Lung microvascular endothelial cell (primary cell): ENCODE measurements around the gene ZBP1. TPM values are rescaled to one million over a fixed set of nuclear protein-coding genes. Genes with fewer than 3 reads are reported as not detected.

Experiments
- DNase-seq, 2 donors: peaks; one replicate each; pipeline versions ENCODE4 v3.0.0 to v3.0.0-alpha.2; 2010; ENCODE audit warnings: low read depth in 2 of 2
- total RNA-seq: library from RNA; depleted of rRNA; stranded (reverse); fragments of >200 nt; gene quantifications from 2 replicates; pipeline ENCODE4 v1.2.1, GENCODE V29; 2014

The ZBP1 gene
- total RNA-seq, 1 donor from 2014 or later, result not detected

DNA sequence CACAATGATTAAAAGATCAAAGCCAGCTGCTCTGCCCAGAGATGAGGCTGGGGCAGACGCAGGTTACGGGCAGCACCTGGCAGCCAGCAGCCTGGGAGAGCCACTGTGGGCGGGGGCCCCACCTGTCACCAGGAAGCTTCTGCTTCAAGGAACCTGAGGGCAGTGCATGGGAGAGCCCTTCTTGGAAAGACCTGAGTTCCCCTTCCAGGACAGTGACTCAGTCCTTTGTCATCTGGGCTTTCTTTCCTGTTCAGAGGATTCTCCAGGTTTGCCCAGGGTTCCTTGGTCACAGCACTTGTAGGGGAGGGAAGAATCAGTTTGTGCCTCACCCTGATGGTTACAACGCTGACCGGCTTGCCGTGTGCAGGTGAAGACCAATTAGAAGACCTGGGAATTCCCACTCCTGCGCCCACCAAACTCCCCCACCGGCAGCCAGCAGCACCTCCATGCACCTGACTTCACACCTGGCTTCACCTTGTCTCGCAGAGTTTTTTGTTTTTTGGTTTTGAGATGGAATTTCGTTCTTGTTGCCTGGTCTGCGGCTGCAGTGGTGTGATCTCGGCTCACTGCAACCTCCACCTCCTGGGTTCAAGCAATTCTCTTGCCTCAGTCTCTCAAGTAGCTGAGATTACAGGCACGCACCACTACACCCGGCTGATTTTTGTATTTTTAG, 2.0 kb downstream of the ZBP1 start:
- peak in 1 of 2 donors; percentile 18 for DNase-seq

DNA sequence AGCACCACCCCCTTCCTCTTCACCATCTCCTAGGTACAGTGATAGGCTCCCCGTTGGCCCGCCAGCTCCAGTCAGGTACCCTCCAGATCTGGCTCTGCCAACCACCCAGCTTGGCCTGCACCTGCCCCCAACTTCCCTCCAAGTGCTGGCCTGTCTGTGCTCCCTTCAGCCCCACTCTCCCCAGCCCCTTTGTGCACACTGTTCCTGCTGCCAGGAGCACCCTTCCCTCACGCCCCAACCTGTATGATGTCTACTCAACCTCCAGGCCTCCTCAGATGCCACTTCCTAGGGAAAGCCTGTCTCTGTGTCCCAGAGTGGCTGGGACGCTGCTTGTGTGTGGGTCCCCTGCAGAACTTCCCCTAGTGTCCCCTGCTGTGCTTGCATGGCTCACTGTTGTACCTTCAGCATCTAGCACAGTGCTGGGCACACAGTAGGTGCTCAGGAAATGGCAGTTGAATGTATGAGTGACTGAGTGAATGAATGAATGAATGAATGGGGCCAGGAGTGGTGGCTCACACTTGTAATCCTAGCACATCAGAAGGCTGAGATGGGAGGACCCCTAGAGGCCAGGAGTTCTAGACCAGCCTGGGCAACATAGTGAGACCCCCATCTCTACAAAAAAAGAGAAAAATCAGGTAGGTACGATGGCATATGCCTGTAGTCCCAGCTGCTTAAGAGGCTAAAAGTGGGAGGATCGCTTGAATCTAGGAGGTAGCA, 3.0 kb downstream of the ZBP1 start:
- no peak for DNase-seq

DNA sequence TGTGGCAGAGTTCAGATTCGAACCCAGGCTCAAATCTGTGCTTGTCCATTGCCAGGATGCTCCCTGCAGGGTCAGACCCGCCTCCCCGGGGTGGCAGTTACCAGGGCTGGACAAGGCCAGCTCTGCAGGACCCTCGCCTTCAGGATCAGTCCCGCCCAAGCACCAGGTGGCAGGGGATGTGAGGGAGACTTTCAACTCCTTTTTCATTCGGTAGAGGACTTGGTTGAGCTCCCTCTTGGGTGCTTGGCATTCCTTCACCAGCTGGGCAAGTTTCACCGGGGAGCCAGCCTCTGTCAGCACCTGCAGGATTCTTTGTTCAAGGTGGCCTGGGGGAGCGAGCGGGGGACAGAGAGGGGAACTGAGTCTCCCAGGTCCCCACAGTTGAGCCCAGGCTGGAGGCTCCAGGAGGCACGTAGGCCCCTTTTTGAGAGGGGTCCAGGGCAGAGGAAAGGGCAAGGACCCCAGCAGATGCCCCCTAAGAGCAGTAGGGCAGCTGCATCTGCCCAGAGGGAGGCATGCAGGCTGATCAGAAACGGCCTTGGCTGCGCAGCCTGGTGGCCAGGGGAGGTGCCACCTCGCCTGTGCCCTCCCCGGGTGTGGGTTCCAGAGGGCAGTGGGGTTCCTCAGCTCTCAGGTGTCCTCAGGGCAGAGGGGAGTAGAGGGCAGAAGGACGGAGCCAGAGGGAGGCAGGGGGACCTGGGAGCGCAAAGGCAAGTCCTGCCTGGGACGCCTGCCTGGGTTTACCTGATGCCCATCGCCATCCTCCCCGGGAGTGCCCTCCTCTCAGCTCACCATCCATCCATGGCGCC, 3.9 kb downstream of the ZBP1 start:
- DNase-seq, result no peak

DNA sequence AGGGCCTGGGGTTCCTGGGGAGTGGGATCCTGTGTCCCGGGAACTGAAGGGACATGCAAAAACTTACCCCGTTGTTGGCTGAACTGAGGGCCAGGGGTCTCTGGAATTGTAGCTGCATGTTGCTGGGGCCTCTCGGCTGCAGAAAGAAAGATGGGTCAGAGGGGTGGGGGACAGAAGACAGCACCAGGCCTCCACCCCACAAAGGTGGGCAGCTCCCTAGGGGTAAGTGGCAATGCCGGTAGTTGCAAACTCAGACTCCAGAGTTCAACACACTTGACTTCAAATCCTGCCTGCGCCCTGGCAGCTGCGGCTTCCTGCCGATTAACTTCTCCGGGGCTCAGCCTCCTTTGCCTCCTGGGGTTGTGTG, 4.8 kb downstream of the ZBP1 start:
- no peak for DNase-seq

DNA sequence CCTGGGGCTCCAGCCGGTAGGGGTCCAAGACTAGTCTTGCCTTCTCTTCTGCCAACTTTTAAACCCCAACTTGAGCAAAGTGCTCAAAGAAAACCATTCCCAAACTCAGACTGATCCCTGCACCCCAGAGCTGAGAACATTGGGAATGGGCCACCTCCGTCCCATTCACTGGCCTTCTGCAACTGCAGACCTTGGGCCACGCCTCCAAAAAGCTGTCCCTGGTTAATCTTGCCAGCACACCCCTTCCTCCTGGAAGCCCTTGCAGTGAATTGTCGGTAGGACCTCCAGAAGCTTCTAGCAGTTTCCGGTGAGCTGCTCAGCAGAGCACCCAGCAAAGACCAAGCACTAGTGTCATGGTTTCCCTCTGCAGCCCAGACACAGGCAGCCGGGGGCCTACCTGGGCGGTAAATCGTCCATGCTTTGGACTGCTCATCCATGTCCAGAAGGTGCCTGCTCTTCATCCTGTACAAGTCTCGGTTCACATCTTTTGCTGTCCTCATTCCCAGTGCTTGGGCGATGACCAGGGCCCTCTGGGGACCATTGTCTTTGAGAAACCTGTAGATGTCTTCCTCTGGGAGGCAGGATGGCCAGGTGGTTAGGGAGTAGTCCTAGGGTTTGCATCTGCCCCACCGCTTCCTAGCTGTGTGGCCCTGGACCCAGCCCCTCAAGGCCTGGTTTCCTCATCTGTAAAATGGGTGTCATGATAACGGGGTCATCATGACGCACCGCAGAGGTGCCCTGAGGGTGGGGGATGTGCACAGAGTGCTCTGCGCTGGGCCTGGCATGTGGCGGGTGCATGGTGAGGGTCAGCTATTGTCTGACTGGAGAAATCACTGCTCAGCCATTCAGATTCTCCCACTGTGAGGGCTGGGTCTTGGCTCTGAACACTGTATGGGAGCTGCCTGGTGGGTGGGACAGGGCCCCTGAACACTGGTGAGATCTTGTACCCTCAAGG, 5.5 kb downstream of the ZBP1 start:
- no peak for DNase-seq

DNA sequence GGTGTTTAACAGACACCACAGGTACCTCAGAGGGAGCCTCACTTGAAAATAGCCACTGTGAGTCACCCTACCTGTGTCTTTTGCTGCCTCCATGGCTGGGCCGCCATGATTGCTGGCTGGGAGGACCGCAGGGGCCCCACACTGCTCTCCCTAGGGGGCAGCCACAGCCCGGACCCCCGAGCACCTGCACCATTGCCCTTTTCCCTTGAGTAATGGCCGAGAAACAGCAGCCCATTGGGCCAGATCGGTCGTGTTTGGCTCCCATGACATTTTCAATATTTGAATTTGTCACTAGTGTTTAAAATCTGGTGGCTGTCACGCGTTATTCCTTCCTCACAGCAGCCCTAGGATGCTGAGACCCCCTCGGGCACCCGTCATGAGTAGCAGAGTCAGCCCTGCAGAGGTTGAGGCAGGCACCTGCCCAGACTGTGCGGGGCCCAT, 6.7 kb downstream of the ZBP1 start:
- DNase-seq, result no peak

DNA sequence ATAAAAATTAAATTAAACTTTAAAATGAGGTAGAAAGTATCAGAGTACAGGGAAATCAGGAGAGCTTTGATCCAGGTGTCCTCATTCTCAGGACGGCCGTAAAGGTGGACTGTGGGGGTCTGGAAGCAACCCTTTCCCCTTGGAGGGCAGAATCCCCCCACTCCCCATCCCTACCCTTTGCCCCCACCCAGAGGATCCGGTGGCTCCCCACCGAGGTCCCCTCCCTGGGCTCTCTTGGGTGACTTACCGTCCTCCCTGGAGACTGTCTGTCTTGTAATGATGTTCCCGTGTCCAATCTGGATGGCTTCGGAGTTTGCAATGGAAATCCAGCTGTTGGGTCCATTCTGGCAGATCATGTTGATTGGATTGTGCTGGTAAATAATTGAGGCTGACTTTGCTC, 7.3 kb downstream of the ZBP1 start:
- DNase-seq, result no peak

DNA sequence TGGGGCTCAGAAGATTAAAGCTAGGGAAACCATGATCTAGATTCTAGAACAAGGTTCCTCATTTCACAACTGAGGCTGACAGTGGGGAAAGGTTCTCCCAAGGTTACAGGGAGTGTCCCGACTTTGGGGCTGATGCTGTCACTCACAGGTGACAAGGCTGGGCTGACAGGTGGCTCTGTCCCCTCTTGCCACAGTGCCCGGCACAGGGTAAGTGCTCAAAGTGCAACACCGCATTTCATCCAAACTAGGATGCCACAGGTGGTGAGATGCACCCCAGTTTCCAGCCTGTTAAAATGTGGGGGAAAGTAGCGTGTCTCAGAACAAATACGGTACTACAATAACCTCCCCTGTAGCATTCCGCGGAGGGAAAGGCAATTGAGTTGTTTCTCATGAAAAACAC, 7.8 kb downstream of the ZBP1 start:
- no peak for DNase-seq

DNA sequence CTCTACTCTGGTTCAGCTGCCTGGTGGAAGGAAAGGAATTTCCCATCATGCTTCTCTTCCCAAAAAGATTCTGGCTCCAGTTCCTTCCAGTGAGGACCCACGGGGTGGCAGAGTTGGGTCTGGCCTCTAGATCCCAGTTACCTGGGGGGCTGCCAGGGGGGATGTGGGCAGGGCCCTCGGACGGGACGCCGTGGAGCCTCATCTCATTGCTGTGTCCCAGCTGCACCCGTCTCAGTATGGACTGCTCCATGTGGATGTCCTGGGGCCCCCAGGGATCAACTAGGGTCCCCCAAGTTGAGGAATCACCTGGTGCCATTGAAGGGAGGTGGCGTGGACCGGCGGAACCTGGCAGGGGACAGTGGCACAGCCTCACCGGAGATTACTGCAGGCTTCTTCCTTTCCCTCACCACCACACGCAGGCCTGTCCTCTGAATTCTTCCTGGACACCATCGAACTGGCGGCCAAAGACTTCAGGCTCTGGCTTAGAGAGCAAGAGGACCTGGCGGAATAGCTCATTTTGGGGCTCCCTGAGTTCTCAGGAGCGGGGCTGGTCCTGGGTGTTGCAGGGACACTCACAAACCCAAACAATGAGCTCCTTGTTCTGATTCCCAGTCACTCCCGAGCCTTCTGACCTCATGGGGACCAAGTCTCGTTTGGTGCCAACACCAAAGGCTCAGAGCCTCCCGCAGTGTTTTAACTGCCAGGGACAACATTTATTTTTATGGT, 8.5 kb downstream of the ZBP1 start:
- DNase-seq, result no peak

DNA sequence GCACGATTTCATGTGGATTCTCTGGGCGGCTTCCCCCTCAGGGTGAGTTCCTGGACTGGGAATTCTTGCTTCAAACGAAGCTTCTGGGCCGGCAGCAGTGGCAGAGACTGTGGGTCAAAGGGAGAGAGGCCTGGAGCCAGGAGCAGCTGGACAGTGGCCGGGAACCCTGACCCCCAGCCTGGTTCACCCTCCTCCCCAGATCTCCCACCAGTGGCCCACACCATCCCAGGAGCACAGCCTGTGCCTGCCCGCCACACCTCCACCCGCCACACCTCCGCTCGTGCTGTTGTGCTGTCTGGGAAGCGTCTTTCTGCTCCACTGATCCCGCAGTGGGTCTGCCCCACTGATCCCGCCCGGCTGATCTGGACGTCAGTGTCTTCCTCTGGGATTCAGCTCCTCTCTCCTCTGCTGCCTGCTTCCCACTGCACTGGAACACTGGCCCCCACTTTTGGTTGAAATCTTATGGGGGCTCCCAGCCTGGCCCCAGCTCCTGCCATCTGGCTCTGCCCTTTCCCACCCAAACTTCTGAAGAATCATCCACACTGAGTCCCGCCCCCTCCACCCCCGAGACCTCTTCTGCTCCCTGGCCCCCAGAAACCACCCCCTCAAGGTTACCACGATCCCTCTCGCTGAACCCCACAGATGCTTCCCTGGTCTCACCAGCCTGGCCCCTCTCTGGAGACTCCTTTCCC, 9.8 kb downstream of the ZBP1 start:
- DNase-seq, result no peak

DNA sequence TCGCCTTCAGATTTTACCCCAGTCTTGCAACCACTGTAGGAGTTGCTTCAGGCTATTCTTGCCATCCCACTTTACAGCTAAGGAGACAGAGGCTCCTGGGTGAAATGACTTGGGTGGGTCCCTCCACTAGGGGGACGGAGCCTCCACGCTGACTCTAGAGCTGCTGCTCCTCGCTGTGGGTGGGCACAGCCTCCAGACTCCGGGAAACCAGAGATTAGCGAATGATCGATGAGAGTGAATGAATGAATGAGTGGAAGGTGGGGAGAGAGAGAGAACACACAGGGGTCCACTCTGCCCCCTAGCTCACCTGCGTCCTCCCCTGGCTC, 10.4 kb downstream of the ZBP1 start:
- no peak for DNase-seq

DNA sequence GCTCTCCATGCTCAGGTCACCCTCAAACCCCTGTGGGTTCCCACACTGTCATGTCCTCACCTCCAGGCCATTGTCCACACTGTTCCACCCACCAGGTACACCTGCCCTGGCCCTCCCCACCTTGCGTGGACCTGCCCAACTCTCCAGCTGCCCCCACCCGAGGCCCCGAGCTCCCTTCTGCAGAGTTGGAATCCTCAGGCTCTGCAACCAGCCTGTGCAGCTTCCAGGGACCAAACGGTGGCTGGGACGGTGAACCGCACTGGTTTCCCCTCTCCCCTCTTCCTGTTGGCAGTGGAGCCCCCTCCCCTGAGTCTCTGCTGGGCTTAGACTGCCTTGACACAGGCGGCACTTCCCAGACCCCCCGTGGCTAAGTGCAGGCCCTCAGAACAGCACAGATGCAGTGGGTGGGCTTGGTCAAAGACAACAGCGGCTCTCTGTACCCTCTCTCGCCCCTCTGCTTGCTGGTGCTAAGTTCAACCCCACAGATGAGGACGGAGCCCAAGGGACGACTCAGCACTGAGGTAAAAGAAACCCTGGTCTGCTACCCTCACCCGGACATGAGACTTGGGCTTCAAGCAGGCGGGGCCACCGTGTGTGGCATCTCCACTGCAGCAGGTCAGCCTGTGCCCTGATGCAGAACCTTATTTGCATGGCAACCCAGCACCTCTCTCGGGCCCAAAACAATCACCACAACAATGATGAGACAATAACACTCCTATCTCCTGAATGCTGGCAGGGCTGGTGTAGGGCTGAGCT, 11.0 kb downstream of the ZBP1 start:
- DNase-seq, result no peak

DNA sequence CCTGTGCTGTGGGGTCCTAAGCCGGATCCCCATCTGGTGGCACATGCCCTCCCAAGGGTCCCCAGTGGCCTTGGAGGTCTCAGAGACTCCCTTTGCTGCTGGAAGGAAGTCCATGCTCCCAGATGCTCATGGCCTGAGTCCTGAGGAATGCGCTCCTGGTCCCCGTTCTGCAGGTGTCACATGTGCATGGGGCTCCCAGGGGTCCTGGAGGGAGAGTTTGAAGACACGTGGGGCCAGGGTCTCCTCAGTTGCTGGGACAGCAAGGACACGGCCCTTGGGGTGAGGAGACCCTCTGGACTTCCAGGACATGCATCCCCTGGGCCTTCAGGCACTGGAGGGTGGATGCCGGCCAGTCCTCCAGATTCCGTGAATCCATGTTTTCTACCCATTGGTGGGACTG, 11.7 kb downstream of the ZBP1 start:
- no peak for DNase-seq

DNA sequence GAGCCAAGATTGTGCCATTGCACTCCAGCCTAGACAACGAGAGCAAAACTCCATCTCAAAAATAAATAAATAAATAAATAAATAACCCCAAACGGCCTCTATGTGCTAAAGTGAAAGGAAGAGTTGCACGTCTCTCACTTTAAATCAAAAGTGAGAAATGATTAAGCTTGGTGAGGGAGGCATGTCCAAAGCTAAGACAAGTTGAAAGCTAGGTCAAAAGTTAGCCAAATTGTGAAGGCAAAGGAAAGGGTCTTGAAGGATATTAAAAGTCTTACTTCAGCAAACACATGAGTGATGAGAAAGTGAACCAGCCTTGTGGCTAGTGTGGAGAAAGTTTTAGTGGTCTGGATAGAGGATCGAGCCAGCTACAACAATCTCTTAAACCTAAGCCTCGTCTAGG, 14.3 kb downstream of the ZBP1 start:
- no peak for DNase-seq

DNA sequence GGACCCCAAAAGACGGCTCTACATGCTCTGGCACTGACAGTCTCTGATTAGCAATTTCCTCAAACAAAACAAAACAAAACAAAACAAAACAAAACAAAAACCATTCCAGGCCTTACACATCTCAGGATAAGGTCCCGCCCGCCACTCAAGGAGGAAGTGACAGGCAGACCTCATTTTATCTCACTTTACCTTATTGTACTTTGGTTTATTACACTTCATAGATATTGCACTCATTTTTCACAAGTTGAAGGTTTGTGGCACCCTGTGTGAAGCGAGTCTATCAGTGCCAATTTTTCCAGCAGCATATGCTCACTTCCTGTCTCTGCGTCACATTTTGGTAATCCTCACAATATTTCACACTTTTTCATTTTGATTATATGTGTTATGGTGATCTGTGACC, 15.2 kb downstream of the ZBP1 start:
- no peak for DNase-seq

DNA sequence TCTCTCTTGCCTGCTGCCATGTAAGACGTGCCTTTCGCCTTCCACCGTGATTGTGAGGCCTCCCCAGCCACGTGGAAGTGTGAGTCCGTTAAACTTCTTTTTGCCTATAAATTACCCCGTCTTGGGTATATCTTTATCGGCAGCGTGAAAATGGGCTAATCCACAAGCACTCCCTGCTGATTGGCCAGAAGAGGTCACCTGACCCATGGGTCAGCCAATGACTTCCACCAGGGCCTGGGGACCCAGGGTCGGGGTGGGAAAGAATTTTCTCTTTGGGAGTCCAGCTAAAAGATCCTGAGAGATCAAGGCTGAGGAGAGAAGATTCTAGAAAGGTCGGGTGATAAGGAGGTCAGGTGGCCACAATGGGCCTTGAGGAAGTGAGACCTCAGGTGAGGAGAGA, 17.1 kb downstream of the ZBP1 start:
- no peak for DNase-seq

DNA sequence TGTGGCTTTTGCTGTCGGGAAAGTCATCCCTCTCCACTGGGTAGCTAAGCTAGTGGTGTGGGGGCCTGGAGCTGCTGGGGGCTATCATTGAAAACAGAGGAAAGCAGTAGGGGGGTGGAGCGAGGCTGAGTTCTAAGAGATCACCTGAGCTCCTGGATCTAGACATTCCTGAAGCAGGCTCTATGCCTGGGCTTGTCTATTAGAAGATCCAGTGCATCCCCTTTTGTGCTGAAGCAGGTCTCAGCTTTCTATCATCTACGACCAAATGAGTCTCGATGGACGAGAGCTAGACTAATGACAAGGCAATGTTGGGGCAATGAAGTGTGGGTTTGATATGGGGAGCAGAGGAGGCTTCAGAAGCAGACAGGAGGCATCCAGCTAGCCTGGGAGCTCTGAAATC, 18.5 kb downstream of the ZBP1 start:
- no peak for DNase-seq

DNA sequence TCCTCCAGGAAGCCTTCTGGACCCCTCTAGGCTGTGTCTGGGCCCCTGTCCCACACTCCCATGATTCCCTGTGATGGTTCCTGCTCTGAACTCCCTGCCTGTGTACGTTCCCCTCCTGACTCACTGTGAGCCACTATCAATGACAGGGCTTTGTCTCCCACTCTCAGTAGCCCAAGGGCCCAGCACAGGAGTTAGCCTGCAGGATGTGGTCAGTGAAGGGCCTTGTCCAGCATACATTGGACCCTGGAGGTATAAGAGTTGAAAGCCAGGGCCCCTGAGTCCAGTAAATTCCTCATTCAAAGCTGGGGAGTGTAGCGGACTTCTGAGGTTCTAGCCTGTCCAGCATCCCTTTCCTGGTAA, 19.0 kb downstream of the ZBP1 start:
- no peak for DNase-seq

DNA sequence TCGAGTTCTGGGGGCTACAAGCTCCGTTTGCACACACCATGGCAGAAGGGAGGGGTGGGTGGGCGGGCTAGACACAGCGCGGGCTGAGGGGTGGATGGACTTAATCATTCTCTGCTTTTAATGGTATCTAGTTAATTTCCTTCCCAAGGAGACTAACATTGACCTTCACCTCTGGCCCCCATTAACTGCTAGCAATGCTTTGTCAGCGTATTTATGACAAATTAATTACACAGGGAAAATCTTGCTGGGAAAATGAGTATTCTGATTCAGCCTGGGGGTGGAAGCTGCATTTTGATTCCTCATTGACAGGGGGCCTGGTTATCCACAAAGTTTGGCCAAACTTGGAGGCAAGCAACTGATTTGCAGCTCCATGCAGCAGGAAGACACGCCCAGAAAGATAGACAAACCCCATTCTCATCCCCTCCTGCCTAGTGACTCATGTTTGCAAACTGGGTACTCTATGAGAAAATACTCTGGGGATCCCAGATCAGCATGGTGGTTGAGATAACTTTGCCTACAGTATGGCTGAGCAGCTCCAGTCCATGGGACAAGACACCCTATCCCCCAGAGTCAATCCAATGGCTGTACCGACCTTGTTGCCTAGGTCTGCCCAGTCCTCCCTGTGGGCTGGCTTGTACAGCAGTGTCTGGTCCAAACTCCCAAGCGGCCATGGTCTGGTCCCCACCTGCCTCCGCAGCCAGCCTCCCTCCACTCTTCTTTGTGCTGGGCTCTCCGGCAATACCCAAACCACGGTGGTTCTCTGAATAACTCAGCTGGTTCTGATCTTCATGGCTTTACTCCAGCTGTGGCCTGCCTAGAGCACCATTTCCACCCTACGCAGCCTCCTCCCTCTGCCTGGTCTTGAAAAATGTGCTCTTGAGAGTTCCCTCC, 19.7 kb downstream of the ZBP1 start:
- no peak for DNase-seq
